ENCODE results near the gene RPS6KB2. TPM values are rescaled to one million over a fixed set of nuclear protein-coding genes. Genes with fewer than 3 reads are reported as not detected.

RPS6KB2 gene
- polyA plus RNA-seq, 6 donors from 2014 or later, result 37.9 to 54.7 (median 50.0) TPM

DNA sequence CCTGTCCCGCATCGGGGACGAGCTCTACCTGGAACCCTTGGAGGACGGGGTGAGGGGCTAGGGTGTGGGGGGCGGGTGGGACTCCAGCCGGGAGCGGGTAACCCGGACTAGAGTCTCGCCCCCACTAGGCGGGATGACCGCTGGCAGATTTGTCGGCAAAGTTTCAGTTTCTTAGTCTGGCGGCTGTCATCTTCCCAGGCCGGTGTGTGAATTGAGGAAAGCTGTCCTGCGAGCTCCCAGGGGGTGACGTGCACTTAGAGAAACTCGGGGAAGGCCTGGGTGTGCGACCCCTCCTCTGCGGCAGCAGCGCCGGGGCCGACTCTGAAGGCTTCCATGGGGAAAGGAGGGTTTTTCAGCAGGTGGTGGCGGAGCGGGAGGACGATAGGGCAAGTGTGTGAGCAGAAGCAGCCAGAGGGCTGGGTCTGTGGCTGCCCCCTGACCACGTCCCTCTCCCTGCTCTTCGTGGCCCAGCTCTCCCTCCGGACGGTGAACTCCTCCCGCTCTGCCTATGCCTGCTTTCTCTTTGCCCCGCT lies 36.0 kb upstream of the RPS6KB2 start:
- ATAC-seq (ENCODE audit: low read depth in 2 of 2) (peak; percentile 2 to 7), DNase-seq (no peak)
- Mint-ChIP-seq H3K9me3 (no peaks in the 10 kb centered on the region), H3K4me3 (peak overlapping the region; percentile 79 to 93 (median 90)), H3K27ac (peak overlapping the region in 3 of 6 donors; percentile 60 to 86 (median 80)), H3K27me3 (no peaks in the 10 kb centered on the region), H3K36me3 (no peaks in the 10 kb centered on the region), H3K4me1 (peaks cover 45 to 57% (median 51%) of the 10 kb centered on the region in 3 donors)

DNA sequence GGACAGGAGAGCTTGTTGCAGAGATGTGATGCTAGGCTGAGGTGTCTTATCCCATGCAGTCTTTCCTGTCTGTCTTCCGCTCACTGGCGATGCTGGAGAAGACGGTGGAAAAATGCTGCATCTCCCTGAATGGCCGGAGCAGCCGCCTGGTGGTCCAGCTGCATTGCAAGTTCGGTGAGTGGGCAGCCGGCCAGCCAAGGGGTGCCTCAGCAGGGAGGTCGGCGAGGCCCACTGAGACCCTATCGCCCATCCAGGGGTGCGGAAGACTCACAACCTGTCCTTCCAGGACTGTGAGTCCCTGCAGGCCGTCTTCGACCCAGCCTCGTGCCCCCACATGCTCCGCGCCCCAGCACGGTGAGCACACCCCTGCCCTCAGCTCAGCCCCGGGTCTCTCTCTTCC lies 34.9 kb upstream of the RPS6KB2 start:
- H3K4me3 Mint-ChIP-seq, result peak overlapping the region; percentile 45 to 82 (median 66)
- H3K4me1 Mint-ChIP-seq, result peaks cover 50 to 65% (median 58%) of the 10 kb centered on the region in 3 donors
- no peak for DNase-seq
- H3K36me3 Mint-ChIP-seq, result no peaks in the 10 kb centered on the region
- H3K9me3 Mint-ChIP-seq, result no peaks in the 10 kb centered on the region
- peak overlapping the region in 2 of 6 donors; percentile 32 to 81 for H3K27ac Mint-ChIP-seq
- no peak for ATAC-seq (ENCODE audit: low read depth in 2 of 2)
- H3K27me3 Mint-ChIP-seq, result no peaks in the 10 kb centered on the region

DNA sequence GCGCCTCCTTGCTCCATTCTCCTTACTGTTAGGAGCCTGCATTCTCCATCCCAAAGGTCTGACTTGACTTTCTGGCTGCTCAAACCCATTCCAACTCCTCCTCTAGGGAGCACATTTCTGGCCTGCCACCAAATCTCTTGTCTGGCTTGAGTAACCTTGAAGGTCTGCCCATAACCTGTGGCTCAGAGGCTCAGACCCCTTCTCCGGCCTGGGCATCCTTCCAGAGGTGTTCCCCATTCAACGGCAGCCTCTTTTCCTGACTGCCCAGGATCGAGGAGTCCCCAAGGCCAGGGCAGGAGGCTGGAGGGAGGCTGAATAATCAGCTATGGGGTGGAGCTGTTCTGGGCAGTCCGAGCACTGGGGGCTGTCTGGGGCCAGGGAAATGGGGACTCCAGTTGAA lies 34.3 kb upstream of the RPS6KB2 start:
- ATAC-seq (ENCODE audit: low read depth in 2 of 2) (no peak), DNase-seq (no peak)
- peak overlapping the region; percentile 45 to 82 (median 63) for H3K4me3 Mint-ChIP-seq
- no peaks in the 10 kb centered on the region for H3K9me3 Mint-ChIP-seq
- H3K4me1 Mint-ChIP-seq, result peaks cover 46 to 61% (median 58%) of the 10 kb centered on the region in 3 donors
- peak overlapping the region in 3 of 6 donors; percentile 34 to 90 (median 81) for H3K27ac Mint-ChIP-seq
- H3K36me3 Mint-ChIP-seq, result no peaks in the 10 kb centered on the region
- no peaks in the 10 kb centered on the region for H3K27me3 Mint-ChIP-seq

DNA sequence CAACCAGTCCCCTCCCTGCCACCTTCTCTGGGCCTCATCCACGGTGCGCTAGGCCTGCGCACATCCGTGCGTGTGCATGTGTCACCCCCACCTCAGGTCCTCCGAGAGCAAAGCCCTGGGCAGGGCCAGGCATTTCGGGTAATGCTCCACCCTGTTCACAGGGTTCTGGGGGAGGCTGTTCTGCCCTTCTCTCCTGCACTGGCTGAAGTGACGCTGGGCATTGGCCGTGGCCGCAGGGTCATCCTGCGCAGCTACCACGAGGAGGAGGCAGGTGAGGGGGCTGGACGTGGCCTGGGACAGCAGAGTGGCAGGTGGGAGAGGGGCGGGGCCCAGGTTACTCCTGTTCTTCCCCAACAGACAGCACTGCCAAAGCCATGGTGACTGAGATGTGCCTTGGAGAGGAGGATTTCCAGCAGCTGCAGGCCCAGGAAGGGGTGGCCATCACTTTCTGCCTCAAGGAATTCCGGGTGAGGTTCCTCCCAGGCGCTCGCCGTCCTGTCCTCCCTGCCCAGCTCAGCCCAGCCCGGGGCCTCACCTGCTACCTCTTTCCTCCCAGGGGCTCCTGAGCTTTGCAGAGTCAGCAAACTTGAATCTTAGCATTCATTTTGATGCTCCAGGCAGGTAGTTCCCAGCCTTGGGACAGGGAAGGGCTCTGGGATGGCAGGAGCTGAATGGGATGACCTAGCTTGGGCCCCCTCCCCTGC lies 32.6 kb upstream of the RPS6KB2 start:
- ATAC-seq (ENCODE audit: low read depth in 2 of 2) (no peak), DNase-seq (no peak)
- peaks cover 41 to 62% (median 56%) of the 10 kb centered on the region in 3 donors for H3K4me1 Mint-ChIP-seq
- peaks cover 0 to 3% of the 10 kb centered on the region in 2 donors for H3K36me3 Mint-ChIP-seq
- no peaks in the 10 kb centered on the region for H3K9me3 Mint-ChIP-seq
- H3K27ac Mint-ChIP-seq, result peak overlapping the region in 3 of 6 donors; percentile 30 to 79 (median 48)
- H3K27me3 Mint-ChIP-seq, result no peaks in the 10 kb centered on the region
- peak overlapping the region in 1 of 8 donors; percentile 41 for H3K4me3 Mint-ChIP-seq

DNA sequence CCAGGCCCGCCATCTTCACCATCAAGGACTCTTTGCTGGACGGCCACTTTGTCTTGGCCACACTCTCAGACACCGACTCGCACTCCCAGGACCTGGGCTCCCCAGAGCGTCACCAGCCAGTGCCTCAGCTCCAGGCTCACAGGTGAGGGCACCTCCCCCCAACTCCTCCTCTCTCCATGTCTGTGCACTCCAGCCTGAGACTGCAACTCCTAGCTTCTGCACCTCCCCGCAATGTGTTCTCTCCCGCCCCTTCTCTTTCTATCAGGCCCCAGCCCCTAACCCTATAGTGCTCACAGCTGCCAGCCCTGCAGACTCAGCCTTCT lies 32.1 kb upstream of the RPS6KB2 start:
- H3K4me1 Mint-ChIP-seq, result peaks cover 36 to 61% (median 54%) of the 10 kb centered on the region in 3 donors
- H3K27me3 Mint-ChIP-seq, result no peaks in the 10 kb centered on the region
- peak overlapping the region in 3 of 6 donors; percentile 30 to 79 (median 34) for H3K27ac Mint-ChIP-seq
- DNase-seq (no peak), ATAC-seq (ENCODE audit: low read depth in 2 of 2) (no peak)
- peak overlapping the region in 2 of 8 donors; percentile 41 to 47 for H3K4me3 Mint-ChIP-seq
- H3K36me3 Mint-ChIP-seq, result peaks cover 0 to 4% of the 10 kb centered on the region in 2 donors
- no peaks in the 10 kb centered on the region for H3K9me3 Mint-ChIP-seq

DNA sequence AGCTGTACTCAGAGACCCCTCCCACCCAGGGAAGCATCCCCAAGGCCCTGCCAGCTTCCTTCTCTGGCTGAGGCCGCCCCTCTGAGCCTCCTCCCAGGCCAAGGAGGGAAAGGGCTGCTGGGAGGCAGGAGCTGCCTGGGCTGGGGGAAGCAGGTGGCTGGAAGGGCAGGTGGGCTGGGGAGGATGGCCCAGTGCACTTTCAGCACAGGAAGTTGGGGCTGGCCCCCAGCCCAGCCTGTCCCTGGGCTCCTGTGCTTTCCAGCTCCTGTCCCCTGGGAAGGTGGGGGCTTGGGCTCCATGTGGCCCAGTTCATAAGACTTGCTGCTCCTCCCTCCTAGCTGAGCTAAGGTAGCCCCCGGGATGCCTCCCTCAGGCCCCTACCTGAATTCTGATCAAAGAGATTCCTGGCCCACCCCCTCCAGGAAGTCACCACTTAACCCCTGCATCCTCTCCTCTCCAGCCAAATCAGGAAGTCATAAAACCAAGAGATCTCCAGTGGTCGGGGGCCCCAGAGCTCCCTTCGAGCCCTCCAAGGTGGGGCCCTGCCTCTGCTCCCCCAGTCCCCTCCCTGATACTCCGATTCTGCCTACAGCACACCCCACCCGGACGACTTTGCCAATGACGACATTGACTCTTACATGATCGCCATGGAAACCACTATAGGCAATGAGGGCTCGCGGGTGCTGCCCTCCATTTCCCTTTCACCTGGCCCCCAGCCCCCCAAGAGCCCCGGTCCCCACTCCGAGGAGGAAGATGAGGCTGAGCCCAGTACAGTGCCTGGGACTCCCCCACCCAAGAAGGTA lies 31.5 kb upstream of the RPS6KB2 start:
- H3K9me3 Mint-ChIP-seq, result no peaks in the 10 kb centered on the region
- DNase-seq (no peak), ATAC-seq (ENCODE audit: low read depth in 2 of 2) (no peak)
- peaks cover 32 to 58% (median 50%) of the 10 kb centered on the region in 3 donors for H3K4me1 Mint-ChIP-seq
- H3K36me3 Mint-ChIP-seq, result peaks cover 0 to 4% of the 10 kb centered on the region in 2 donors
- peak overlapping the region; percentile 16 to 82 (median 72) for H3K27ac Mint-ChIP-seq
- peak overlapping the region in 4 of 8 donors; percentile 19 to 70 (median 50) for H3K4me3 Mint-ChIP-seq
- no peaks in the 10 kb centered on the region for H3K27me3 Mint-ChIP-seq

DNA sequence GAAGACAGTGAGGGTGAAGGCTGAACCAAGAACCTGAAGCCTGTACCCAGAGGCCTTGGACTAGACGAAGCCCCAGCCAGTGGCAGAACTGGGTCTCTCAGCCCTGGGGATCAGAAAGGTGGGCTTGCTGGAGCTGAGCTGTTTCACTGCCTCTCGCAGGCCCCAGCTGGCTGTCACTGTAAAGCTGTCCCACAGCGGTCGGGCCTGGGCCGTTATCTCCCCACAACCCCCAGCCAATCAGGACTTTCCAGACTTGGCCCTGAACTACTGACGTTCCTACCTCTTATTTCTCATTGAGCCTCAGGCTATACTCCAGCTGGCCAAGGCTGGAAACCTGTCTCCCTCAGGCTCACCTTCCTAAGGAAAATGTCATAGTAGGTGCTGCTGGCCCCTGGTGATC lies 30.8 kb upstream of the RPS6KB2 start:
- no peaks in the 10 kb centered on the region for H3K27me3 Mint-ChIP-seq
- no peak for ATAC-seq (ENCODE audit: low read depth in 2 of 2)

DNA sequence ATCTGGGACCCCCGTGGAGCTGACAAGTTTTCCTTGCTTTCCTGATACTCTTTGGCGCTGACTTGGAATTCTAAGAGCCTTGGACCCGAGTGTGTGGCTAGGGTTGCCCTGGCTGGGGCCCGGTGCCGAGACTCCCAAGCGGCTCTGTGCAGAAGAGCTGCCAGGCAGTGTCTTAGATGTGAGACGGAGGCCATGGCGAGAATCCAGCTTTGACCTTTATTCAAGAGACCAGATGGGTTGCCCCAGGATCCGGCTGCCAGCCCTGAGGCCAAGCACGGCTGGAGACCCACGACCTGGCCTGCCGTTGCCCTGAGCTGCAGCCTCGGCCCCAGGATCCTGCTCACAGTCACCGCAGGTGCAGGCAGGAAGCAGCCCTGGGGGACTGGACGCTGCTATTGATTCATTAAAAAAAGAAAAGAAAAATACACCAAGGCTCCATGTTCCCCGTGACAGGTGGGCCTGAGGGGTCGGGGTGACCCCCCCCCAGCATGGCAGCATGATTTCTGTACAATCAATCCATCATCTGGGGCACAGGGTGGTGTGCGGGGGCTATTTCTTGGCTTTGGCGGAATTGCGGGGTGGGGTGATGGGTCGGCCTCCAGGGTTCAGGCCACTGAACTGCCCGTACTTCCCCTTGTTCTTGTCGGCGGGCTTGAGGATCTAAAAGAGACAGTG lies 30.2 kb upstream of the RPS6KB2 start:
- peak overlapping the region in 5 of 8 donors; percentile 31 to 69 (median 45) for H3K4me3 Mint-ChIP-seq
- peaks cover 24 to 60% (median 41%) of the 10 kb centered on the region in 3 donors for H3K4me1 Mint-ChIP-seq
- no peaks in the 10 kb centered on the region for H3K9me3 Mint-ChIP-seq
- DNase-seq, result no peak
- no peaks in the 10 kb centered on the region for H3K27me3 Mint-ChIP-seq
- H3K27ac Mint-ChIP-seq, result peak overlapping the region in 3 of 6 donors; percentile 4 to 12 (median 11)
- ATAC-seq (ENCODE audit: low read depth in 2 of 2), result no peak
- peaks cover 0 to 4% of the 10 kb centered on the region in 2 donors for H3K36me3 Mint-ChIP-seq

More for the DNA sequence above, 30.8 kb upstream of the RPS6KB2 start:
- Mint-ChIP-seq H3K4me3 (peak overlapping the region in 4 of 8 donors; percentile 31 to 69 (median 52)), H3K27ac (peak overlapping the region in 1 of 6 donors; percentile 58), H3K4me1 (peaks cover 28 to 60% (median 44%) of the 10 kb centered on the region in 3 donors), H3K36me3 (peaks cover 0 to 4% of the 10 kb centered on the region in 2 donors), H3K9me3 (no peaks in the 10 kb centered on the region)
- no peak for DNase-seq

DNA sequence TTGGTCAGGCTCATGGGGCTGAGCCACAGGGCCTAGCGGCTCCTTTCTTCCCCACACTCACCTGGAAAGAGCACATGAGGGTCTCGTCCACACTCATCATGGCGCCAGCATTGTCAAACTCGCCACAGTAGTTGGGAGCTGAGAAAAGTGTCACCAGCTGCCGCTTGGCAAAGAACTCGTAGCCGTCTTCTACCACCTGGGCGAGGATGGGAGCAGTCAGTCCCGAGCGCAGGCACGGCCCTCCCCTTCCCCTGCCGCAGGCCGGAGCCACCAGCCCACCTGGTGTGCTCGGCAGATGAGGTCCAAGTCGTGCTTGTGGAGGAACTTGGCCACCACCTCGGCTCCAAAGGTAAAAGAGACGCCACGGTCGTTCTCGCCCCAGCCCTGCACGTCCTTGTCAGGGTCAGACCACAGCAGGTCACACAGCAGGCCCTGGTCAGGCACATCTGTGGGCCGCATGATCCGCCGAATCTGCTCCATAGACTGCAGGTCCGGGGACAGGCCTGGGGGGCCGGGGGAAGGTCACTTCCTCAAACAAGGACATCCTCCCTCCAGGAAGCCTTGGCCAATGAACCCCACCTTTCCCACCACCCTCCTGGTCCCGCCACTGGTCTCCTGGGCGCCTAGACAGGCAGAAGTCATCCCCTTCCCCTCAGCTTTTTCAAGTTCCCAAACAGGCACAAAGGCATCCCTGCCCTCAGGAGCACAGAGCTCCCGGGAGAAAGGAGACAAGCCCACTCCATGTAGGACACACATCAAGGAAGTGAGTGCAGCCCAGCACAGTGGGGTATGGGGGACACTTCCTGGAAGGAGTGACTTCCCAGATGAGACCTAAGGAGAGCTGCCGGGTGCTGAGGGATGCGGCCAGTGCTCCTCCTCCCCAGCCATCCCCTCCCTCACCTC lies 29.4 kb upstream of the RPS6KB2 start:
- Mint-ChIP-seq H3K4me3 (peak overlapping the region in 6 of 8 donors; percentile 32 to 98 (median 83)), H3K27me3 (no peaks in the 10 kb centered on the region), H3K4me1 (peaks cover 26 to 61% (median 41%) of the 10 kb centered on the region in 3 donors), H3K27ac (peak overlapping the region in 1 of 6 donors; percentile 12), H3K36me3 (peaks cover 4 to 6% of the 10 kb centered on the region in 2 donors), H3K9me3 (no peaks in the 10 kb centered on the region)
- ATAC-seq (ENCODE audit: low read depth in 2 of 2), result no peak
- DNase-seq, result no peak

DNA sequence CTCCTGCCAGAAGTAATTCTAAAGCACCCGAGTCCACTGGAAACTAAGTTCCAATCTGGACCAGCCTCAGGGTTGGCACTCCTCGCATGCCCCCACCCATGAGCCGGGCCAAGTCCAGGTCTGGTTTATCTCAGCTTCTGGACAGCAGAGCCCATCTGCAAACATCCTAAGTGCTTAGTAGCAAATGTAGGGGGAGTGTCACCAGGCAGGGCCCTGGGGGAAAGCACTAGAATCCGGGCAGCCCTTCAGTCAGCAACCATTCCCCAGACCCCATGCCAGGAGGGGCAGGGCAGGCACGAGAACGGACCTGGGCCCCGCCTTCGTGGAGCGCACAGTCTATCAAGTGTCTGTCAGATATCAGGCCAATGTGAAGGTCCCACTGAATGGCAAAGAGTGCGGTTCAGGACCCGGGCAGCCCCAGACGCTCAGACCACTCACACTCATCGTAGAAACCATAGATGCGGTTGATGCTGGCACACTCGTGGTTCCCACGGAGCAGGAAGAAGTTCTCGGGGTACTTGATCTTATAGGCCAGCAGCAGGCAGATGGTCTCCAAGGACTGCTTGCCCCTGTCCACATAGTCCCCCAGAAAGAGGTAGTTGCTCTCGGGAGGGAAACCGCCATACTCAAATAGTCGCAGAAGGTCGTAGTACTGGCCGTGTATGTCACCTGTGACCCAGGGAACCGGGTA lies 27.9 kb upstream of the RPS6KB2 start:
- Mint-ChIP-seq H3K27ac (peak overlapping the region in 5 of 6 donors; percentile 20 to 79 (median 61)), H3K36me3 (peaks cover 4 to 9% of the 10 kb centered on the region in 2 donors), H3K4me3 (peak overlapping the region; percentile 81 to 98 (median 90)), H3K4me1 (peaks cover 31 to 71% (median 51%) of the 10 kb centered on the region in 3 donors), H3K9me3 (no peaks in the 10 kb centered on the region), H3K27me3 (no peaks in the 10 kb centered on the region)
- ATAC-seq (ENCODE audit: low read depth in 2 of 2) (no peak), DNase-seq (no peak)

DNA sequence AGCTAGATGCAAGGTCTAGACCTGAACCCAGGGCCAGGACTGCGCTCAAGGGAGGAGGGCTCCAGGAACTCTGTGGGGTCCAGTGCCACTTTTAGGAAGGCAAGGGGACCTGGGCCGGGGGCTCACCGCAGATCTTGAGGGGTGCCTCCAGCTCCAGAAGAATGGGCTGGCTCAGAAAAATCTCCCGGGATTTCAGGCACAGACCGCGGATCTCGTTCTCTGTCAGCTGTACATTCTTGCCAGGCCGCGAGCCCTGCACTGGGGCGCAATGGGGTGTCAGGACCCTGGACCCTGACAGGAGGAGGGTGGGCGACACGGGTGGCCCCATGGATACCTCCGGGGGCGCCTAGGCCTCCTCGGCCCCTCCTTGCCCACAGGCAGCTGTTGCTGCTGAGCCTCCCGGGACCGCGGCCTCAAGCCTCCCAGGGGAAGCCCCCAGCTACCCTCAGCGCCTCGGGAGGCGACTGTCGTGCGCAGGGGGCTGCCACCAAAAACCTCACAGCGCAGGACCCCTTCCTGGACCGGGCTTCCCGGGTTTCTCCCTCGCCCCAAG lies 27.3 kb upstream of the RPS6KB2 start:
- DNase-seq, result no peak
- ATAC-seq (ENCODE audit: low read depth in 2 of 2), result peak; percentile 4 to 7

More for the DNA sequence above, 27.3 kb upstream of the RPS6KB2 start:
- Mint-ChIP-seq H3K9me3 (no peaks in the 10 kb centered on the region), H3K36me3 (peaks cover 4 to 9% of the 10 kb centered on the region in 2 donors), H3K4me3 (peak overlapping the region; percentile 81 to 98 (median 90)), H3K27ac (peak overlapping the region in 3 of 6 donors; percentile 61 to 79 (median 61)), H3K4me1 (peaks cover 31 to 76% (median 56%) of the 10 kb centered on the region in 3 donors), H3K27me3 (no peaks in the 10 kb centered on the region)
